Fibroblast of lung (primary cell): ENCODE data around the gene TSPAN9. TPM values are rescaled to one million over a fixed set of nuclear protein-coding genes. Genes with fewer than 3 reads are reported as not detected.

Experiments
- DNase-seq, 2 donors: peaks; one replicate each; pipeline versions ENCODE4 v3.0.0 to v3.0.0-alpha.2; 2010; ENCODE audit warnings: low read depth in 2 of 2
- H2AFZ ChIP-seq: 2 replicates; pipeline ENCODE4 v1.5.1; 2012; ENCODE audit warnings: low read length, control low read depth, inconsistent platforms
- H3K27ac ChIP-seq: 2 replicates; pipeline ENCODE4 v1.5.1; 2011; ENCODE audit warnings: low read length, control low read depth; ENCODE audit not compliant: insufficient read depth
- H3K27me3 ChIP-seq: 2 replicates; pipeline ENCODE4 v1.5.1; 2011; ENCODE audit warnings: mild to moderate bottlenecking, low read length; ENCODE audit not compliant: control insufficient read depth, insufficient read depth
- H3K36me3 ChIP-seq: 2 replicates; pipeline ENCODE4 v1.5.1; 2011; ENCODE audit warnings: low read length; ENCODE audit not compliant: control insufficient read depth, insufficient read depth
- H3K4me1 ChIP-seq: 2 replicates; pipeline ENCODE4 v1.5.1; 2011; ENCODE audit warnings: low read length; ENCODE audit not compliant: control insufficient read depth, insufficient read depth; ENCODE audit errors: extremely low read depth
- H3K4me2 ChIP-seq: 2 replicates; pipeline ENCODE4 v1.5.1; 2011; ENCODE audit warnings: low read length, control low read depth; ENCODE audit not compliant: insufficient read depth; ENCODE audit errors: extremely low read depth
- H3K4me3 ChIP-seq, 4 experiments: fragments of 200-600 bp in 1 of 4; sonication (generic) in 1 of 4; replicated peaks in 1 of 4; 2 replicates each; pipeline ENCODE4 v1.5.1; 2011 to 2016; ENCODE audit warnings: low read length in 4 of 4, low read depth in 3 of 4, mild to moderate bottlenecking in 3 of 4, control low read depth in 2 of 4, inconsistent platforms in 1 of 4, mixed read lengths in 1 of 4; ENCODE audit not compliant: insufficient read depth in 1 of 4; ENCODE audit errors: control extremely low read depth in 1 of 4
- H3K79me2 ChIP-seq: 2 replicates; pipeline ENCODE4 v1.5.1; 2012; ENCODE audit warnings: mild to moderate bottlenecking, low read length, inconsistent platforms; ENCODE audit not compliant: control insufficient read depth, insufficient read depth
- H3K9ac ChIP-seq: 2 replicates; pipeline ENCODE4 v1.5.1; 2011; ENCODE audit warnings: mild to moderate bottlenecking, low read length, control low read depth; ENCODE audit not compliant: insufficient read depth
- H3K9me3 ChIP-seq: 2 replicates; pipeline ENCODE4 v1.5.1; 2012; ENCODE audit warnings: low read depth, low read length; ENCODE audit not compliant: control insufficient read depth, insufficient read depth
- H4K20me1 ChIP-seq: 2 replicates; pipeline ENCODE4 v1.5.1; 2011; ENCODE audit warnings: low read length; ENCODE audit not compliant: control insufficient read depth, insufficient read depth; ENCODE audit errors: extremely low read depth
- EZH2 ChIP-seq: IDR thresholded peaks from 2 replicates; pipeline ENCODE4 v1.5.1; 2012; ENCODE audit warnings: low read length, control low read depth, mild to moderate bottlenecking; ENCODE audit errors: missing control alignments
- polyA plus RNA-seq, 2 donors: library from polyadenylated mRNA; depleted of rRNA in 1 of 2; stranded (reverse) in 1 of 2; unstranded in 1 of 2; fragments of >200 nt; gene quantifications; 2 replicates each; pipeline ENCODE4 v1.2.1, GENCODE V29; 2011 to 2012; ENCODE audit warnings: missing spikeins in 1 of 2
- total RNA-seq: library from RNA; depleted of rRNA; stranded (reverse); fragments of >200 nt; gene quantifications from 2 replicates; pipeline ENCODE4 v1.2.1, GENCODE V29; 2014
- TF ChIP-seq, protein P1 (sequence below), 2 donors: IDR thresholded peaks in 1 of 2; conservative IDR thresholded peaks in 1 of 2; 1 replicate in 1 of 2; 2 replicates in 1 of 2; pipeline ENCODE4 v1.5.1; 2011 to 2012; ENCODE audit warnings: low read length in 2 of 2, control low read depth in 1 of 2, inconsistent platforms in 1 of 2, low read depth in 1 of 2, mild to moderate bottlenecking in 1 of 2

Gene TSPAN9
- total and polyA plus RNA-seq, 2 donors (not counting 1 experiment from before 2014, with no cell fraction given) = 31.1 to 35.2 TPM

- H3K9ac ChIP-seq = no peak overlapping the region
- no peaks in the 10 kb centered on the region for H3K79me2 ChIP-seq
- no peaks in the 10 kb centered on the region for H3K27me3 ChIP-seq
- no peak overlapping the region for H2AFZ ChIP-seq
- H3K4me3 ChIP-seq = no peak overlapping the region
- no peaks in the 10 kb centered on the region for H3K36me3 ChIP-seq
- no peak for TF ChIP-seq EZH2
- TF ChIP-seq, protein P1, sequence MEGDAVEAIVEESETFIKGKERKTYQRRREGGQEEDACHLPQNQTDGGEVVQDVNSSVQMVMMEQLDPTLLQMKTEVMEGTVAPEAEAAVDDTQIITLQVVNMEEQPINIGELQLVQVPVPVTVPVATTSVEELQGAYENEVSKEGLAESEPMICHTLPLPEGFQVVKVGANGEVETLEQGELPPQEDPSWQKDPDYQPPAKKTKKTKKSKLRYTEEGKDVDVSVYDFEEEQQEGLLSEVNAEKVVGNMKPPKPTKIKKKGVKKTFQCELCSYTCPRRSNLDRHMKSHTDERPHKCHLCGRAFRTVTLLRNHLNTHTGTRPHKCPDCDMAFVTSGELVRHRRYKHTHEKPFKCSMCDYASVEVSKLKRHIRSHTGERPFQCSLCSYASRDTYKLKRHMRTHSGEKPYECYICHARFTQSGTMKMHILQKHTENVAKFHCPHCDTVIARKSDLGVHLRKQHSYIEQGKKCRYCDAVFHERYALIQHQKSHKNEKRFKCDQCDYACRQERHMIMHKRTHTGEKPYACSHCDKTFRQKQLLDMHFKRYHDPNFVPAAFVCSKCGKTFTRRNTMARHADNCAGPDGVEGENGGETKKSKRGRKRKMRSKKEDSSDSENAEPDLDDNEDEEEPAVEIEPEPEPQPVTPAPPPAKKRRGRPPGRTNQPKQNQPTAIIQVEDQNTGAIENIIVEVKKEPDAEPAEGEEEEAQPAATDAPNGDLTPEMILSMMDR (conservative IDR thresholded peaks at IDR 0.05 in 1 of 2, IDR thresholded peaks at IDR 0.05 in 1 of 2; ENCODE audit: low read depth in 1 of 2, low read length in 2 of 2) = no peak
- H3K9me3 ChIP-seq = no peaks in the 10 kb centered on the region
- H3K4me1 ChIP-seq = no peaks in the 10 kb centered on the region
- no peak overlapping the region for H3K4me2 ChIP-seq
- DNase-seq = no peak
- H4K20me1 ChIP-seq = no peaks in the 10 kb centered on the region
- no peak overlapping the region for H3K27ac ChIP-seq
These were observed 169.1 kb downstream of the TSPAN9 start for GRCh38 chr12:3246253-3246652.

DNA sequence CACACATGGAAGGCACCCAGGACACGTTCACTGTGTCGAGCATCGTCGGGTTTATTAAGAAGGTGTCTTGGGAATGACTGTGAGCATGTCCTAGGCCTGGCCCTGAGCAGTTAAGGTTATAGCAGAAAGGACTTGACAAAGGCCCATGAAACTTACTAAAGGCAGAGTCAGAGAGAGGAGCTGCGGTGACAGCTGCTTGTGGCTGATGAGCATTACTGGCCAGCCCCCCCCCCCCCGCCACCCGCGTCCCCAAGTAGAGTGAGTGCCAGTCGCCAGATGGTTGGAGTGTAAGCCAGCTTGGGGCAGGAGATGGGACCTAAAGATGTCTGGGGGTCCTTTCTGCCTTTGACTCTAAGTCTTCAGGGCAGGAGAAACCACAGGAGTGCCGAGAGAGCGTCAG, 169.9 kb downstream of the TSPAN9 start:
- no peaks in the 10 kb centered on the region for H3K4me1 ChIP-seq
- no peaks in the 10 kb centered on the region for H3K79me2 ChIP-seq
- H4K20me1 ChIP-seq = no peaks in the 10 kb centered on the region
- no peaks in the 10 kb centered on the region for H3K36me3 ChIP-seq
- no peak overlapping the region for H3K4me2 ChIP-seq
- H3K9ac ChIP-seq = no peak overlapping the region
- H3K27me3 ChIP-seq = no peaks in the 10 kb centered on the region
- H3K9me3 ChIP-seq = no peaks in the 10 kb centered on the region
- no peak overlapping the region for H2AFZ ChIP-seq
- no peak overlapping the region for H3K4me3 ChIP-seq
- no peak for DNase-seq
- no peak overlapping the region for H3K27ac ChIP-seq
- no peak for TF ChIP-seq EZH2
- TF ChIP-seq, protein P1 (conservative IDR thresholded peaks at IDR 0.05 in 1 of 2, IDR thresholded peaks at IDR 0.05 in 1 of 2; ENCODE audit: low read depth in 1 of 2, low read length in 2 of 2) = no peak

GRCh38 chr12:3247629-3248161, 170.5 kb downstream of the TSPAN9 start:
- no peak overlapping the region for H3K9ac ChIP-seq
- no peaks in the 10 kb centered on the region for H4K20me1 ChIP-seq
- H3K9me3 ChIP-seq = no peaks in the 10 kb centered on the region
- no peak for DNase-seq
- no peak overlapping the region for H3K27ac ChIP-seq
- H3K4me1 ChIP-seq = no peaks in the 10 kb centered on the region
- no peaks in the 10 kb centered on the region for H3K36me3 ChIP-seq
- no peak overlapping the region for H3K4me3 ChIP-seq
- H2AFZ ChIP-seq = no peak overlapping the region
- H3K79me2 ChIP-seq = no peaks in the 10 kb centered on the region
- no peak overlapping the region for H3K4me2 ChIP-seq
- TF ChIP-seq, protein P1 (conservative IDR thresholded peaks at IDR 0.05 in 1 of 2, IDR thresholded peaks at IDR 0.05 in 1 of 2; ENCODE audit: low read depth in 1 of 2, low read length in 2 of 2) = no peak
- no peak for TF ChIP-seq EZH2
- no peaks in the 10 kb centered on the region for H3K27me3 ChIP-seq
